IMR-90 (cell line): ENCODE measurements around the gene MAP7. TPM values are rescaled to one million over a fixed set of nuclear protein-coding genes. Genes with fewer than 3 reads are reported as not detected.

Experiments used
- ATAC-seq: fragments of 200-7000 bp; cut with Tn5 transposase; 2 replicates; pipeline ENCODE4 v1.9.1; 2020; ENCODE audit warnings: low read depth, mild to moderate bottlenecking, moderate library complexity
- BruUV-seq: library from RNA; stranded (reverse); fragments of 400-500 nt; replicated peaks from 2 replicates; lab custom pipeline; 2021; lab: Mats Ljungman, UMichigan
- CTCF ChIA-PET: fragments of 300-600 bp; formaldehyde crosslinking; extraction: SDS; loops from one replicate; lab custom pipeline; 2021; ENCODE audit warnings: antibody characterized with exemption; lab: Yijun Ruan, JAX
- POLR2A ChIA-PET: fragments of 300-600 bp; sonication (Branson Sonifier 250); formaldehyde crosslinking; loops from one replicate; lab custom pipeline; 2022; ENCODE audit warnings: antibody characterized with exemption; ENCODE audit not compliant: unreplicated experiment; lab: Charles Lee
- DNase-seq: peaks from one replicate; pipeline ENCODE4 v3.0.0; 2013
- H2AFZ ChIP-seq: replicated peaks from 2 replicates; pipeline ENCODE3; 2013; ENCODE audit warnings: low read length, mild to moderate bottlenecking; ENCODE audit not compliant: poor library complexity
- H2AK5ac ChIP-seq: 2 replicates; pipeline ENCODE4 v1.6.1; 2013; ENCODE audit warnings: low read depth, low read length, inconsistent platforms
- H2AK9ac ChIP-seq: replicated peaks from 2 replicates; pipeline ENCODE3; 2013; ENCODE audit warnings: mild to moderate bottlenecking, low read depth, low read length, moderate library complexity; ENCODE audit not compliant: poor library complexity
- H2BK120ac ChIP-seq: 2 replicates; pipeline ENCODE4 v1.6.1; 2013; ENCODE audit warnings: low read depth, low read length, inconsistent platforms
- H2BK15ac ChIP-seq: 3 replicates; pipeline ENCODE4 v1.6.1; 2013; ENCODE audit warnings: low read depth, low read length, inconsistent platforms
- H2BK20ac ChIP-seq: 2 replicates; pipeline ENCODE4 v1.6.1; 2013; ENCODE audit warnings: low read depth, mild to moderate bottlenecking, inconsistent platforms, low read length, moderate library complexity
- H2BK5ac ChIP-seq: 2 replicates; pipeline ENCODE4 v1.6.1; 2013; ENCODE audit warnings: mild to moderate bottlenecking, low read depth, low read length, inconsistent platforms; ENCODE audit not compliant: poor library complexity, severe bottlenecking
- H3K14ac ChIP-seq: replicated peaks from 2 replicates; pipeline ENCODE4 v1.6.1; 2013; ENCODE audit warnings: low read depth, low read length, inconsistent platforms
- H3K18ac ChIP-seq: 2 replicates; pipeline ENCODE4 v1.6.1; 2013; ENCODE audit warnings: low read depth, low read length, control low read depth
- H3K23ac ChIP-seq: 2 replicates; pipeline ENCODE4 v1.6.1; 2013; ENCODE audit warnings: low read depth, low read length, inconsistent platforms
- H3K27ac ChIP-seq: 2 replicates; pipeline ENCODE4 v1.5.1; 2013; ENCODE audit warnings: mild to moderate bottlenecking, control low read depth, low read length; ENCODE audit not compliant: insufficient read depth
- H3K27me3 ChIP-seq: 2 replicates; pipeline ENCODE4 v1.6.1; 2013; ENCODE audit warnings: low read length; ENCODE audit not compliant: control insufficient read depth, insufficient read depth
- H3K36me3 ChIP-seq: 2 replicates; pipeline ENCODE4 v1.6.1; 2013; ENCODE audit warnings: low read length, mixed read lengths; ENCODE audit not compliant: control insufficient read depth, insufficient read depth
- H3K4ac ChIP-seq: 2 replicates; pipeline ENCODE4 v1.6.1; 2013; ENCODE audit warnings: low read depth, low read length, inconsistent platforms
- H3K4me1 ChIP-seq: 2 replicates; pipeline ENCODE4 v1.6.1; 2013; ENCODE audit warnings: low read length, mixed read lengths; ENCODE audit not compliant: control insufficient read depth, insufficient read depth
- H3K4me2 ChIP-seq: 2 replicates; pipeline ENCODE4 v1.6.1; 2013; ENCODE audit warnings: low read depth, mild to moderate bottlenecking, control low read depth, low read length, moderate library complexity
- H3K4me3 ChIP-seq: 2 replicates; pipeline ENCODE4 v1.5.1; 2013; ENCODE audit warnings: low read depth, mild to moderate bottlenecking, control low read depth, low read length, moderate library complexity; ENCODE audit not compliant: insufficient read depth
- H3K56ac ChIP-seq: 2 replicates; pipeline ENCODE4 v1.6.1; 2013; ENCODE audit warnings: low read length, inconsistent platforms; ENCODE audit not compliant: insufficient read depth; ENCODE audit errors: extremely low read depth
- H3K79me1 ChIP-seq, 2 experiments: 2 replicates each; pipeline ENCODE4 v1.6.1; 2013; ENCODE audit warnings: low read length in 2 of 2, inconsistent platforms in 1 of 2, low read depth in 1 of 2
- H3K9ac ChIP-seq: 2 replicates; pipeline ENCODE4 v1.6.1; 2013; ENCODE audit warnings: low read depth, low read length, control low read depth
- H3K9me1 ChIP-seq: 2 replicates; pipeline ENCODE4 v1.6.1; 2013; ENCODE audit warnings: low read length, inconsistent platforms; ENCODE audit not compliant: insufficient read depth
- H3K9me3 ChIP-seq: 2 replicates; pipeline ENCODE4 v1.6.1; 2013; ENCODE audit warnings: low read length; ENCODE audit not compliant: control insufficient read depth, insufficient read depth
- H4K20me1 ChIP-seq: 2 replicates; pipeline ENCODE4 v1.6.1; 2013; ENCODE audit warnings: low read length, inconsistent platforms; ENCODE audit not compliant: insufficient read depth
- H4K5ac ChIP-seq: 2 replicates; pipeline ENCODE4 v1.6.1; 2013; ENCODE audit warnings: mild to moderate bottlenecking, low read depth, low read length, control low read depth
- H4K8ac ChIP-seq, 2 experiments: 2 replicates each; pipeline ENCODE4 v1.6.1; 2013; ENCODE audit warnings: low read depth in 2 of 2, low read length in 2 of 2, control low read depth in 1 of 2, inconsistent platforms in 1 of 2
- H4K91ac ChIP-seq: 2 replicates; pipeline ENCODE4 v1.6.1; 2013; ENCODE audit warnings: low read depth, low read length, inconsistent platforms; ENCODE audit not compliant: insufficient read depth
- MAFK ChIP-seq: IDR thresholded peaks from 2 replicates; pipeline ENCODE4 v1.6.1; 2012; ENCODE audit warnings: low read depth, low read length, improper control_type of control experiment
- MAZ ChIP-seq: IDR thresholded peaks from 2 replicates; pipeline ENCODE4 v1.6.1; 2012; ENCODE audit warnings: low read depth, mild to moderate bottlenecking, low read length, improper control_type of control experiment, moderate library complexity, borderline replicate concordance
- POLR2A ChIP-seq: IDR thresholded peaks from 2 replicates; pipeline ENCODE4 v1.6.1; 2012; ENCODE audit warnings: mild to moderate bottlenecking, low read depth, low read length
- WGBS, 2 experiments: methylation state at CpG; one replicate each; pipeline versions ENCODE4 v1.1.5 to v1.1.7; 2013; ENCODE audit warnings: missing lambda C conversion rate in 2 of 2; ENCODE audit not compliant: insufficient read length in 1 of 2; ENCODE audit errors: extremely low coverage in 2 of 2; 5-methylcytosine and 5-hydroxymethylcytosine counted together
- dilution Hi-C: fragments of 300-500 bp; cut with HindIII; formaldehyde crosslinking; loops from one replicate; pipeline ENCODE4 v1.14.3; 2018; ENCODE audit warnings: low sequenced_read_pairs; ENCODE audit not compliant: unreplicated experiment
- in situ Hi-C: fragments of 300-500 bp; cut with MboI; formaldehyde crosslinking; loops from 3 replicates; pipeline ENCODE4 v1.14.3; 2019; ENCODE audit warnings: low sequenced_read_pairs, inconsistent platforms, mixed read lengths
- intact Hi-C: fragments of 100-400 bp; cut with micrococcal nuclease; formaldehyde crosslinking; loops from 2 replicates; pipeline ENCODE4 v1.10.0; 2022
- polyA plus RNA-seq, 3 experiments: library from polyadenylated mRNA; depleted of rRNA; stranded (reverse); fragments of >200 nt; gene quantifications; 2 replicates each; pipeline ENCODE4 v1.2.3, GENCODE V29; 2012; ENCODE audit warnings: low replicate concordance in 1 of 3
- total RNA-seq: library from RNA; depleted of rRNA; stranded (reverse); fragments of >200 nt; gene quantifications from 2 replicates; pipeline ENCODE4 v1.2.3, GENCODE V29; 2012

MAP7 gene
- total and polyA plus RNA-seq, 2 of the 4 experiments (the other 2 are of a cell fraction): 0.19 to 0.36 TPM

DNA sequence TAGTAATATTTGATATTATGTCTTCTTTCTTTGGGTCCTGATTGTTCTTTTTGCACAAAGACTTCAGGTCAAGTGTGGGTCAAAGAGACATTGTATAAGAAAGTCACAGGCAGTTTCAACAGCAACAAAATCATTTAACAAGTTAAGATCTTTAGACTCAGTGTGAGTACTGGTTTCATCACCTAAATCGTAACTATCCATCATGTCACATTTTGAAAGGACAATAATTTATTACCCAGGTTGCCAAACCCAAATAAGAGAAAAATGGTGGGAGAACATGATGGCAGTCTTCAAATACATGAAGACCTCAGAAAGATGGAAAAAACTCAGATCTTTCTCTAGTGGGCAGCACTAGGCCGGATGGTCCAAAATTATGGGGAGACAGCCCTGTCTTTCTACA is 205.1 kb downstream of the MAP7 start:
- in situ Hi-C loops: no loop called here

More for the DNA sequence above, 205.1 kb downstream of the MAP7 start:
- no peaks in the 10 kb centered on the region for H3K36me3 ChIP-seq
- H2BK20ac ChIP-seq: no peak overlapping the region
- peak overlapping the region; percentile 35; the same call in 1 of the 2 replicates for H3K18ac ChIP-seq
- no peak overlapping the region for H2AK5ac ChIP-seq
- H3K27me3 ChIP-seq: no peaks in the 10 kb centered on the region; the same call in 1 of the 2 replicates
- BruUV-seq: no TSS peak
- no peaks in the 10 kb centered on the region for H3K79me1 ChIP-seq
- H3K4me2 ChIP-seq: no peak overlapping the region
- H2AK9ac ChIP-seq: no peak overlapping the region
- H4K91ac ChIP-seq: no peak overlapping the region
- no peak overlapping the region for H3K9ac ChIP-seq
- H4K8ac ChIP-seq: no peak overlapping the region
- H4K20me1 ChIP-seq: no peaks in the 10 kb centered on the region
- no peak for TF ChIP-seq MAFK
- no peak for TF ChIP-seq POLR2A
- no peak for TF ChIP-seq MAZ
- no peak overlapping the region for H3K4ac ChIP-seq
- no peak overlapping the region; the same call in 2 of the 3 replicates for H2BK15ac ChIP-seq
- WGBS, 2 experiments: no CpG with 5 or more reads among the region's 2 CpGs
- dilution Hi-C loops: no loop called here
- no peaks in the 10 kb centered on the region for H3K9me3 ChIP-seq
- DNase-seq (no peak), ATAC-seq (no peak)
- H2AFZ ChIP-seq: no peak overlapping the region
- H3K9me1 ChIP-seq: no peaks in the 10 kb centered on the region; the same call in 1 of the 2 replicates
- intact Hi-C loops: loop anchor here (10.0 kb wide), 1 partner anchor 450 kb away; the partner anchor contains the start of gene MAP3K5
- ChIA-PET CTCF (no interaction called here), POLR2A (interaction anchor here (0.6 kb wide), 1 partner anchor 61 kb away, joined by 5 read pairs; no protein-coding TSS in a partner anchor)
- no peak overlapping the region for H3K14ac ChIP-seq
- no peak overlapping the region for H4K5ac ChIP-seq
- H2BK120ac ChIP-seq: no peak overlapping the region
- H3K56ac ChIP-seq: no peak overlapping the region
- no peak overlapping the region for H3K4me3 ChIP-seq
- no peak overlapping the region for H3K27ac ChIP-seq
- H3K23ac ChIP-seq: no peak overlapping the region
- H2BK5ac ChIP-seq: no peak overlapping the region
- no peaks in the 10 kb centered on the region for H3K4me1 ChIP-seq
